Daoy (cell line): ENCODE results near the gene ZCCHC14. TPM values are rescaled to one million over a fixed set of nuclear protein-coding genes. Genes with fewer than 3 reads are reported as not detected.
"Not testable (repeated sequence)": the region's sequence is repeated elsewhere in the genome, so short reads cannot be mapped to it uniquely, and the experiment has no call there.

Experiments
- DNase-seq: peaks from one replicate; pipeline ENCODE4 v3.0.0-alpha.2; 2015; ENCODE audit warnings: low read depth
- total RNA-seq: library from RNA; depleted of rRNA; stranded (reverse); fragments of >200 nt; shearing (Covaris generic); gene quantifications from 2 replicates; pipeline ENCODE4 v1.2.3, GENCODE V29; 2014

The ZCCHC14 gene
- total RNA-seq, 1 experiment from 2014 or later = 4.2 TPM

GRCh38 chr16:87410530-87410929 lies 82.3 kb downstream of the ZCCHC14 start:
- DNase-seq = no peak

- DNase-seq = no peak
Measured at GRCh38 chr16:87409781-87410180, 83.0 kb downstream of the ZCCHC14 start.

GRCh38 chr16:87409153-87409552 lies 83.7 kb downstream of the ZCCHC14 start:
- no peak for DNase-seq

GRCh38 chr16:87407511-87408112 lies 85.2 kb downstream of the ZCCHC14 start:
- peak; percentile 93 for DNase-seq

- DNase-seq = no peak
Measured at GRCh38 chr16:87406495-87407088, 86.2 kb downstream of the ZCCHC14 start.

- DNase-seq = no peak
Measured at GRCh38 chr16:87404764-87405625, 87.8 kb downstream of the ZCCHC14 start.

- no peak for DNase-seq
Measured at GRCh38 chr16:87395181-87395842, 97.5 kb downstream of the ZCCHC14 start.

GRCh38 chr16:87393680-87394055 lies 99.2 kb downstream of the ZCCHC14 start:
- no peak for DNase-seq

- peak; percentile 50 for DNase-seq
Measured at GRCh38 chr16:87392821-87393679, 99.8 kb downstream of the ZCCHC14 start.

- DNase-seq = peak; percentile 98
Measured at GRCh38 chr16:87391950-87392820, 100.6 kb downstream of the ZCCHC14 start, which contains the start of gene MAP1LC3B. Gene MAP1LC3B, plus strand, starts transcription at chr16:87392336. Its CDS starts 92 bp downstream, at chr16:87392428.

GRCh38 chr16:87391324-87391949 lies 101.4 kb downstream of the ZCCHC14 start:
- peak; percentile 24 for DNase-seq

GRCh38 chr16:87390641-87391323 lies 102.0 kb downstream of the ZCCHC14 start:
- DNase-seq = no peak

GRCh38 chr16:87389914-87390313 lies 102.9 kb downstream of the ZCCHC14 start:
- not testable (repeated sequence) for DNase-seq

- no peak for DNase-seq
Measured at GRCh38 chr16:87389245-87389644, 103.6 kb downstream of the ZCCHC14 start.

GRCh38 chr16:87388818-87389134 lies 104.0 kb downstream of the ZCCHC14 start:
- no peak for DNase-seq

- DNase-seq = peak; percentile 93
Measured at GRCh38 chr16:87387942-87388817, 104.6 kb downstream of the ZCCHC14 start.

GRCh38 chr16:87384875-87385167 lies 108.0 kb downstream of the ZCCHC14 start:
- DNase-seq = not testable (repeated sequence)

- peak; percentile 62 for DNase-seq
Measured at GRCh38 chr16:87384162-87384874, 108.5 kb downstream of the ZCCHC14 start.
